Activated B cell treated with CpG ODN at 0.5 μM for 24 hours (primary cell): ENCODE measurements around the gene OR10K2. TPM values are rescaled to one million over a fixed set of nuclear protein-coding genes. Genes with fewer than 3 reads are reported as not detected.

Source experiments
- ATAC-seq: fragments of 200-7000 bp; cut with Tn5 transposase; one replicate; pipeline ENCODE4 v1.10.0; 2021; ENCODE audit warnings: low read depth, mild to moderate bottlenecking, moderate library complexity
- CTCF ChIA-PET: fragments of 350-600 bp; sonication (Branson Sonifier 250); formaldehyde crosslinking; loops from one replicate; lab custom pipeline; 2021; ENCODE audit warnings: antibody characterized with exemption; lab: Charles Lee
- POLR2A ChIA-PET: fragments of 350-600 bp; sonication (Branson Sonifier 250); formaldehyde crosslinking; loops from one replicate; lab custom pipeline; 2021; ENCODE audit warnings: antibody characterized with exemption; lab: Charles Lee
- DNase-seq: peaks from one replicate; pipeline ENCODE4 v3.0.0; 2022
- H3K27ac Mint-ChIP-seq: one replicate; pipeline ENCODE4 v1.8.0; 2020; ENCODE audit warnings: mixed read lengths
- H3K27me3 Mint-ChIP-seq: one replicate; pipeline ENCODE4 v1.8.0; 2021; ENCODE audit warnings: mixed read lengths
- H3K36me3 Mint-ChIP-seq: one replicate; pipeline ENCODE4 v1.8.0; 2021; ENCODE audit warnings: low read depth, mixed read lengths
- H3K4me1 Mint-ChIP-seq: one replicate; pipeline ENCODE4 v1.8.0; 2021; ENCODE audit warnings: mixed read lengths
- H3K4me3 Mint-ChIP-seq: one replicate; pipeline ENCODE4 v1.8.0; 2020; ENCODE audit warnings: mild to moderate bottlenecking, mixed read lengths
- H3K9me3 Mint-ChIP-seq: one replicate; pipeline ENCODE4 v1.8.0; 2020; ENCODE audit warnings: mixed read lengths
- intact Hi-C: fragments of 100-400 bp; cut with micrococcal nuclease; formaldehyde crosslinking; loops from one replicate; pipeline ENCODE4 v1.15.1; 2024
- total RNA-seq: library from RNA; stranded (reverse); gene quantifications from 2 replicates; pipeline ENCODE4 v1.2.3, GENCODE V29; 2022
- TF ChIP-seq, protein P1 (sequence below): fragments of 200-600 bp; IDR thresholded peaks from one replicate; pipeline ENCODE4 v1.8.0; 2022; ENCODE audit warnings: antibody characterized with exemption, mild to moderate bottlenecking

OR10K2 gene, protein sequence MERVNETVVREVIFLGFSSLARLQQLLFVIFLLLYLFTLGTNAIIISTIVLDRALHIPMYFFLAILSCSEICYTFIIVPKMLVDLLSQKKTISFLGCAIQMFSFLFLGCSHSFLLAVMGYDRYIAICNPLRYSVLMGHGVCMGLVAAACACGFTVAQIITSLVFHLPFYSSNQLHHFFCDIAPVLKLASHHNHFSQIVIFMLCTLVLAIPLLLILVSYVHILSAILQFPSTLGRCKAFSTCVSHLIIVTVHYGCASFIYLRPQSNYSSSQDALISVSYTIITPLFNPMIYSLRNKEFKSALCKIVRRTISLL
- not detected in 2 replicates for total RNA-seq

DNA sequence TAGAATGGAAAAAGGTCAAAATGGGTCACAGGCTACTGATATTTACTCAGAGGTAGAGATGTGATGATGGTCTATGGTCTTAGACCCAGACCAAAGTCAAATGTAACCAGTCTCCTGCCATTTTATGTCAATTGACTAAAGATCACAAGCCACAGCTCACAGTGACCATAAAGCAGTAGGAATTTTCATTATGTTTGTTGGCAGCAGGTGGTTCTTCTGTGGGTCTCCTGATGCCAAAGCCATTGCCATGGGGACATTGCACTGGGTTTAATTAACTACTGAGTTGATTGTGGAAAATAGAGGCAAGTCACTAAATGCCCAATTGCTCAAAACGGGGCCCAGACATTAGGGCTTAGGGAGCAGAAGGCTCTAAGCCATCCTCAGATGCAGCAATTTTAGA lies at the start of gene OR10K2:
Gene OR10K2 (minus strand): TSS at position 101 of the 400 bp plus-strand sequence. CDS start 5,371 bp downstream, outside the sequence.
- DNase-seq = no peak
- TF ChIP-seq, protein P1, sequence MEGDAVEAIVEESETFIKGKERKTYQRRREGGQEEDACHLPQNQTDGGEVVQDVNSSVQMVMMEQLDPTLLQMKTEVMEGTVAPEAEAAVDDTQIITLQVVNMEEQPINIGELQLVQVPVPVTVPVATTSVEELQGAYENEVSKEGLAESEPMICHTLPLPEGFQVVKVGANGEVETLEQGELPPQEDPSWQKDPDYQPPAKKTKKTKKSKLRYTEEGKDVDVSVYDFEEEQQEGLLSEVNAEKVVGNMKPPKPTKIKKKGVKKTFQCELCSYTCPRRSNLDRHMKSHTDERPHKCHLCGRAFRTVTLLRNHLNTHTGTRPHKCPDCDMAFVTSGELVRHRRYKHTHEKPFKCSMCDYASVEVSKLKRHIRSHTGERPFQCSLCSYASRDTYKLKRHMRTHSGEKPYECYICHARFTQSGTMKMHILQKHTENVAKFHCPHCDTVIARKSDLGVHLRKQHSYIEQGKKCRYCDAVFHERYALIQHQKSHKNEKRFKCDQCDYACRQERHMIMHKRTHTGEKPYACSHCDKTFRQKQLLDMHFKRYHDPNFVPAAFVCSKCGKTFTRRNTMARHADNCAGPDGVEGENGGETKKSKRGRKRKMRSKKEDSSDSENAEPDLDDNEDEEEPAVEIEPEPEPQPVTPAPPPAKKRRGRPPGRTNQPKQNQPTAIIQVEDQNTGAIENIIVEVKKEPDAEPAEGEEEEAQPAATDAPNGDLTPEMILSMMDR = no peak
- no peaks in the 10 kb centered on the region for H3K9me3 Mint-ChIP-seq
- no peaks in the 10 kb centered on the region for H3K36me3 Mint-ChIP-seq
- no peak for ATAC-seq
- no peaks in the 10 kb centered on the region for H3K4me1 Mint-ChIP-seq
- H3K4me3 Mint-ChIP-seq = no peak within 1 kb of the TSS
- no peak within 1 kb of the TSS for H3K27ac Mint-ChIP-seq
- intact Hi-C loops = no loop called here
- CTCF ChIA-PET = no interaction called here
- peaks cover 8% of the 10 kb centered on the region for H3K27me3 Mint-ChIP-seq
- POLR2A ChIA-PET = no interaction called here

DNA sequence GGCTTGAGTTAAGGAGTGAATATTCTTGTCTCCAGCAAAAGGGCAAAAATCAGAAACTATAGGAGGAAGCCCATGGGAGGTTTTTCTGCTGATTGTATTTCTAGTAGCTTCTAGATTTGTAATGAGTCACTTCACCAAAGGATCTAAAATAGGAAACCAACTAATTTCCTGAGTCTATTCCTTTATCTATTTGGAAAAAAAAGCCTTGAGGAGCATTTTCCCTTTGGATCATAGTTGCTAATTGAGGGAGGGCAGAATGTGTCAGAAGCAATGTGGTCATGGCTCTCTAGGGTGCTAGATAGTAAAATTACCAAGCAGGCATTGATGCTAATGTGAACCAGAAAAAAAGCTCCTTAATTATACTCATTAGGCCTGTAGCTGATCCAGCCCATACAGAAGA lies 45.9 kb upstream of the OR10K2 start, which contains the start of gene OR10R2:
Gene OR10R2 (plus strand): TSS at position 301 of the 400 bp plus-strand sequence. CDS start 106 bp downstream, outside the sequence.
- no peak for ATAC-seq
- no peaks in the 10 kb centered on the region for H3K9me3 Mint-ChIP-seq
- no peak for DNase-seq
- no peak within 1 kb of the TSS for H3K4me3 Mint-ChIP-seq
- H3K36me3 Mint-ChIP-seq = no peaks in the 10 kb centered on the region
- CTCF ChIA-PET = no interaction called here
- H3K27me3 Mint-ChIP-seq = peaks cover 13% of the 10 kb centered on the region
- intact Hi-C loops = no loop called here
- H3K4me1 Mint-ChIP-seq = no peaks in the 10 kb centered on the region
- TF ChIP-seq, protein P1 = no peak
- POLR2A ChIA-PET = no interaction called here
- no peak within 1 kb of the TSS for H3K27ac Mint-ChIP-seq

DNA sequence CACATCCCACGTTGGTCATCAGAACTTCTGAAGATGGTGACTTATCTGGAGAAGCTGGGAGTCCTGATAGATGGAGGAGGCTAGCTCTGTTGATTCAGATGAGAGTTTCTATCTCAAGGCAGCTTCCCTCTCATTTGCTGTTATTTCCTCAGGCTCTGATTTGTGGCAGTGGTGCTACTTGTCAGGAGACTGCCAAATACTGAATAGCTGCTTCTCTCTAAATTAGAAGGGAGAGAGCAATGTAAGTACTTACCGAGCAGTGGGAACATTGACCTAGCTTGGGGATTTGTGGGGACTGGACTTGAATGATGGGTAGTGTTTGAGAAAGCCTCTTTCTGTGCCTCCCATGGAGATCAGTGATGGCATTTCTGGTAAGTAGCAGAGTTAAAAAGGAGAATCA lies 35.5 kb upstream of the OR10K2 start, which contains the start of gene OR10K1:
Gene OR10K1 (plus strand): TSS at position 301 of the 400 bp plus-strand sequence. CDS start 3,728 bp downstream, outside the sequence.
- no peaks in the 10 kb centered on the region for H3K36me3 Mint-ChIP-seq
- ATAC-seq (no peak), DNase-seq (no peak)
- H3K27me3 Mint-ChIP-seq = peaks cover 1% of the 10 kb centered on the region
- no peaks in the 10 kb centered on the region for H3K4me1 Mint-ChIP-seq
- CTCF ChIA-PET = no interaction called here
- no peaks in the 10 kb centered on the region for H3K9me3 Mint-ChIP-seq
- TF ChIP-seq, protein P1 = no peak
- POLR2A ChIA-PET = no interaction called here
- no peak within 1 kb of the TSS for H3K27ac Mint-ChIP-seq
- intact Hi-C loops = no loop called here
- H3K4me3 Mint-ChIP-seq = no peak within 1 kb of the TSS

DNA sequence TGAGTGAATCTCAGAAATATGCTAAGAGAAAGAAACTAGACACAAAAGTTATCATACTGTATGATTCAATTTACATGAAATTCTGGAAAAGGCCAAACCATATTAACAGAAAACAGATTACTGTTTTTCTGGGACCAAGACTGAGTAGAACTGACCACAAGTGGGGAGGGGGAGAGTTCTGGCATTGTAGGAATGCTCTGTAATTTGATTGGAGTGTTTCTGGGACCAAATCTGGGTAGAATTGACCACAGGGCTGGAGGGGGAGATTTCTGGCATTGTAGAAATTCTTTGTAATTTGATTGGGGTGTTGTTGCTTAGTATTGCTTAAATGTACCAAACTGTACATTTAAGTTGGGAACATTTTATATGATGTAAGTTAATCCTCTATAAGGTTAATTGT lies 32.2 kb upstream of the OR10K2 start:
- Mint-ChIP-seq H3K27ac (no peak overlapping the region), H3K27me3 (peaks cover 26% of the 10 kb centered on the region), H3K4me3 (no peak overlapping the region), H3K36me3 (no peaks in the 10 kb centered on the region), H3K9me3 (peaks cover under 1% of the 10 kb centered on the region), H3K4me1 (no peaks in the 10 kb centered on the region)
- CTCF ChIA-PET = no interaction called here
- no peak for ATAC-seq
- POLR2A ChIA-PET = no interaction called here
- no peak for DNase-seq
- TF ChIP-seq, protein P1 = no peak
- intact Hi-C loops = no loop called here

DNA sequence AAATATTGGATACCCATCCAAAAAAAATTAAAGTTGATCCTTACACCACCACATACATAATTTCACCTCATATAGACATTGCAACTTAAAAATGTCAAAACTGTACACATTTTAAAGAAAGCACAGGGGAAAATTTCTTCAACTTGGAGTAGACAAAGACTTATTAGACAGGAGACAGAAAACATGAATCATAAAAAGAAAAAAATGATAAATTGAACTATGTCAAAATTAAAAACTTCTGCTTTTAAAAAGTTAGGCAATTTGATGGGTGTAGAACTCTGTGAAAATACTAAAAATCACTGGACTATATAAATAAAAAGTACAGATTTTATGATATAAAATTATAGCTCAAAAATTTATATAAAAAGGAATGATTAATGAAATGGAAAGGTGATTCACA lies 31.2 kb upstream of the OR10K2 start:
- peaks cover 30% of the 10 kb centered on the region for H3K27me3 Mint-ChIP-seq
- no peak overlapping the region for H3K27ac Mint-ChIP-seq
- intact Hi-C loops = no loop called here
- no peak for DNase-seq
- ChIA-PET POLR2A (no interaction called here), CTCF (no interaction called here)
- H3K36me3 Mint-ChIP-seq = no peaks in the 10 kb centered on the region
- peaks cover 3% of the 10 kb centered on the region for H3K9me3 Mint-ChIP-seq
- TF ChIP-seq, protein P1 = no peak
- H3K4me3 Mint-ChIP-seq = no peak overlapping the region
- H3K4me1 Mint-ChIP-seq = no peaks in the 10 kb centered on the region
- ATAC-seq = no peak
